WTC11 (cell line): Measurements from ENCODE around the gene PNCK. TPM values are rescaled to one million over a fixed set of nuclear protein-coding genes. Genes with fewer than 3 reads are reported as not detected.

ENCODE experiments used
- ATAC-seq: fragments of 200-7000 bp; cut with Tn5 transposase; 2 replicates; pipeline ENCODE4 v1.10.0; 2021; ENCODE audit warnings: mild to moderate bottlenecking, moderate library complexity
- CTCF ChIA-PET: fragments of 300-600 bp; sonication (Branson Sonifier 250); formaldehyde crosslinking; loops from one replicate; lab custom pipeline; 2021; ENCODE audit warnings: antibody characterized with exemption; lab: Charles Lee
- POLR2A ChIA-PET: fragments of 350-600 bp; sonication (Branson Sonifier 250); formaldehyde crosslinking; loops from one replicate; lab custom pipeline; 2021; ENCODE audit warnings: antibody characterized with exemption; lab: Charles Lee
- DNase-seq: peaks from one replicate; pipeline ENCODE4 v3.0.0; 2021; ENCODE audit warnings: low spot score
- H3K27ac Mint-ChIP-seq: 2 replicates; pipeline ENCODE4 v1.8.0; 2021; ENCODE audit warnings: mixed read lengths
- H3K27me3 Mint-ChIP-seq: 2 replicates; pipeline ENCODE4 v1.8.0; 2021; ENCODE audit warnings: low read depth, mild to moderate bottlenecking, moderate library complexity, mixed read lengths
- H3K36me3 Mint-ChIP-seq: 2 replicates; pipeline ENCODE4 v1.8.0; 2021; ENCODE audit warnings: mixed read lengths
- H3K4me1 Mint-ChIP-seq: 2 replicates; pipeline ENCODE4 v1.8.0; 2022; ENCODE audit warnings: mixed read lengths
- H3K4me3 Mint-ChIP-seq: 2 replicates; pipeline ENCODE4 v1.8.0; 2021; ENCODE audit warnings: mild to moderate bottlenecking, moderate library complexity, mixed read lengths
- H3K9me3 Mint-ChIP-seq: 2 replicates; pipeline ENCODE4 v1.8.0; 2021; ENCODE audit warnings: mixed read lengths
- CBFB ChIP-seq: sonication (generic); formaldehyde crosslinking; IDR thresholded peaks from 2 replicates; pipeline ENCODE4 v1.8.1; 2022; ENCODE audit warnings: mild to moderate bottlenecking, low read depth, missing genetic modification reagents
- FOXP1 ChIP-seq: sonication (generic); formaldehyde crosslinking; IDR thresholded peaks from 2 replicates; pipeline ENCODE4 v1.8.0; 2022; ENCODE audit warnings: missing genetic modification reagents, mild to moderate bottlenecking, moderate library complexity, borderline replicate concordance
- GTF2I ChIP-seq: fragments of 250-450 bp; sonication (Bioruptor Pico); conservative IDR thresholded peaks from 2 replicates; pipeline ENCODE4 v1.4.0; 2021; ENCODE audit warnings: mild to moderate bottlenecking
- JUN ChIP-seq: sonication (generic); formaldehyde crosslinking; IDR thresholded peaks from 2 replicates; pipeline ENCODE4 v1.8.0; 2023; ENCODE audit warnings: mild to moderate bottlenecking, missing genetic modification reagents
- NFYB ChIP-seq: sonication (generic); formaldehyde crosslinking; conservative IDR thresholded peaks from 2 replicates; pipeline ENCODE4 v1.8.0; 2022; ENCODE audit warnings: low read depth, missing genetic modification reagents
- SP1 ChIP-seq: sonication (generic); formaldehyde crosslinking; conservative IDR thresholded peaks from 2 replicates; pipeline ENCODE4 v1.8.1; 2022; ENCODE audit warnings: missing genetic modification reagents
- ZBTB21 ChIP-seq: sonication (generic); formaldehyde crosslinking; IDR thresholded peaks from 2 replicates; pipeline ENCODE4 v1.8.1; 2023; ENCODE audit warnings: mild to moderate bottlenecking, missing genetic modification reagents, borderline replicate concordance
- ZNF396 ChIP-seq: fragments of 250-450 bp; sonication (Bioruptor Pico); IDR thresholded peaks from 2 replicates; pipeline ENCODE4 v1.8.0; 2021; ENCODE audit warnings: mild to moderate bottlenecking, moderate library complexity, borderline replicate concordance
- total RNA-seq: library from RNA; stranded (reverse); gene quantifications from 3 replicates; pipeline ENCODE4 v1.2.3, GENCODE V29; 2021
- TF ChIP-seq, protein P1 (sequence below): sonication (generic); formaldehyde crosslinking; IDR thresholded peaks from 2 replicates; pipeline ENCODE4 v1.8.0; 2022; ENCODE audit warnings: mild to moderate bottlenecking, missing genetic modification reagents
- TF ChIP-seq, protein P2 (sequence below): sonication (generic); formaldehyde crosslinking; IDR thresholded peaks from 2 replicates; pipeline ENCODE4 v1.8.0; 2022; ENCODE audit warnings: missing genetic modification reagents
- TF ChIP-seq, protein P3 (sequence below): sonication (generic); formaldehyde crosslinking; IDR thresholded peaks from 2 replicates; pipeline ENCODE4 v1.8.0; 2022; ENCODE audit warnings: mild to moderate bottlenecking, missing genetic modification reagents
- TF ChIP-seq, protein P4 (sequence below): sonication (generic); formaldehyde crosslinking; IDR thresholded peaks from 2 replicates; pipeline ENCODE4 v1.8.1; 2023; ENCODE audit warnings: mild to moderate bottlenecking, missing genetic modification reagents, moderate library complexity
- TF ChIP-seq, protein P5 (sequence below): fragments of 250-450 bp; sonication (Bioruptor Pico); IDR thresholded peaks from 2 replicates; pipeline ENCODE4 v1.9.0; 2021; ENCODE audit warnings: mild to moderate bottlenecking, borderline replicate concordance
- TF ChIP-seq, protein P6 (sequence below): fragments of 250-450 bp; sonication (Bioruptor Pico); IDR thresholded peaks from 2 replicates; pipeline ENCODE4 v1.8.0; 2021; ENCODE audit warnings: mild to moderate bottlenecking
- TF ChIP-seq, protein P7 (sequence below): sonication (generic); formaldehyde crosslinking; IDR thresholded peaks from 2 replicates; pipeline ENCODE4 v1.8.0; 2023; ENCODE audit warnings: missing genetic modification reagents
- TF ChIP-seq, protein P8 (sequence below): sonication (generic); formaldehyde crosslinking; IDR thresholded peaks from 2 replicates; pipeline ENCODE4 v1.8.0; 2022; ENCODE audit warnings: mild to moderate bottlenecking, missing genetic modification reagents
- TF ChIP-seq, protein P9 (sequence below): sonication (generic); formaldehyde crosslinking; IDR thresholded peaks from 2 replicates; pipeline ENCODE4 v1.8.0; 2022; ENCODE audit warnings: mild to moderate bottlenecking, missing genetic modification reagents

Gene PNCK
- total RNA-seq, 1 experiment from 2014 or later: 8.6 TPM

DNA sequence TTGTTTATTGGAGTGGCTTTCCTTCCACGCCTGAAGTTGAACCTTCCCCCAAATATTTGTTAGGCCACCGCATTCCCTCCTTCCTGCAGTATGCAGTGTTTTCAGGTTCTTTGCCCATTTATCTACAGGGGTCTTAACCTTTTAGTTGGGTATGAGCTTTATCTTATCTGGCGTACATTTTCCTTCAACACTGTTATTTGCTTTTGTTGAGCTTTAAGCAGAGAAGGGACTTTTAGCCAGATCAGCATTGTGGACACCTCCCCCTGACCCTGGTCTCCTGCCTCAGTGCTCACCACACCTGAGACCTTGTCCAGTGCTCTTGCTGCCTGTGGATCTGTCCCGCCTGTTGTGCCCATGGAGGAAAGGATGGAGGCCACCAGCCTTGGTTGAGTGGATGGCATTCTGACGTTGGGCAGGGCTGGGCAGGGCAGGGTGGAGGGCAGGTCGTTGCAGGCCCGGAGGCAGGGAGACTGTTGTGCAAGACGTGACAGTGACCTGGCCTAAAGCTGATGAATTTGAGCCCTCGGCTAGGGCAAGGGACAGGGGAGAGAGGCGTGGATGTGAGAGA lies 27.6 kb downstream of the PNCK start (continued):
- TF ChIP-seq, protein P1, sequence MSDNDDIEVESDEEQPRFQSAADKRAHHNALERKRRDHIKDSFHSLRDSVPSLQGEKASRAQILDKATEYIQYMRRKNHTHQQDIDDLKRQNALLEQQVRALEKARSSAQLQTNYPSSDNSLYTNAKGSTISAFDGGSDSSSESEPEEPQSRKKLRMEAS (CRISPR knock-in tag): no peak
- no peak for TF ChIP-seq CBFB (CRISPR knock-in tag)
- no peak for TF ChIP-seq ZBTB21 (CRISPR knock-in tag)
- TF ChIP-seq, protein P2, sequence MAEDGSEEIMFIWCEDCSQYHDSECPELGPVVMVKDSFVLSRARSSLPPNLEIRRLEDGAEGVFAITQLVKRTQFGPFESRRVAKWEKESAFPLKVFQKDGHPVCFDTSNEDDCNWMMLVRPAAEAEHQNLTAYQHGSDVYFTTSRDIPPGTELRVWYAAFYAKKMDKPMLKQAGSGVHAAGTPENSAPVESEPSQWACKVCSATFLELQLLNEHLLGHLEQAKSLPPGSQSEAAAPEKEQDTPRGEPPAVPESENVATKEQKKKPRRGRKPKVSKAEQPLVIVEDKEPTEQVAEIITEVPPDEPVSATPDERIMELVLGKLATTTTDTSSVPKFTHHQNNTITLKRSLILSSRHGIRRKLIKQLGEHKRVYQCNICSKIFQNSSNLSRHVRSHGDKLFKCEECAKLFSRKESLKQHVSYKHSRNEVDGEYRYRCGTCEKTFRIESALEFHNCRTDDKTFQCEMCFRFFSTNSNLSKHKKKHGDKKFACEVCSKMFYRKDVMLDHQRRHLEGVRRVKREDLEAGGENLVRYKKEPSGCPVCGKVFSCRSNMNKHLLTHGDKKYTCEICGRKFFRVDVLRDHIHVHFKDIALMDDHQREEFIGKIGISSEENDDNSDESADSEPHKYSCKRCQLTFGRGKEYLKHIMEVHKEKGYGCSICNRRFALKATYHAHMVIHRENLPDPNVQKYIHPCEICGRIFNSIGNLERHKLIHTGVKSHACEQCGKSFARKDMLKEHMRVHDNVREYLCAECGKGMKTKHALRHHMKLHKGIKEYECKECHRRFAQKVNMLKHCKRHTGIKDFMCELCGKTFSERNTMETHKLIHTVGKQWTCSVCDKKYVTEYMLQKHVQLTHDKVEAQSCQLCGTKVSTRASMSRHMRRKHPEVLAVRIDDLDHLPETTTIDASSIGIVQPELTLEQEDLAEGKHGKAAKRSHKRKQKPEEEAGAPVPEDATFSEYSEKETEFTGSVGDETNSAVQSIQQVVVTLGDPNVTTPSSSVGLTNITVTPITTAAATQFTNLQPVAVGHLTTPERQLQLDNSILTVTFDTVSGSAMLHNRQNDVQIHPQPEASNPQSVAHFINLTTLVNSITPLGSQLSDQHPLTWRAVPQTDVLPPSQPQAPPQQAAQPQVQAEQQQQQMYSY (CRISPR knock-in tag): no peak
- TF ChIP-seq, protein P3, sequence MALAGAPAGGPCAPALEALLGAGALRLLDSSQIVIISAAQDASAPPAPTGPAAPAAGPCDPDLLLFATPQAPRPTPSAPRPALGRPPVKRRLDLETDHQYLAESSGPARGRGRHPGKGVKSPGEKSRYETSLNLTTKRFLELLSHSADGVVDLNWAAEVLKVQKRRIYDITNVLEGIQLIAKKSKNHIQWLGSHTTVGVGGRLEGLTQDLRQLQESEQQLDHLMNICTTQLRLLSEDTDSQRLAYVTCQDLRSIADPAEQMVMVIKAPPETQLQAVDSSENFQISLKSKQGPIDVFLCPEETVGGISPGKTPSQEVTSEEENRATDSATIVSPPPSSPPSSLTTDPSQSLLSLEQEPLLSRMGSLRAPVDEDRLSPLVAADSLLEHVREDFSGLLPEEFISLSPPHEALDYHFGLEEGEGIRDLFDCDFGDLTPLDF: no peak
- TF ChIP-seq, protein P4, sequence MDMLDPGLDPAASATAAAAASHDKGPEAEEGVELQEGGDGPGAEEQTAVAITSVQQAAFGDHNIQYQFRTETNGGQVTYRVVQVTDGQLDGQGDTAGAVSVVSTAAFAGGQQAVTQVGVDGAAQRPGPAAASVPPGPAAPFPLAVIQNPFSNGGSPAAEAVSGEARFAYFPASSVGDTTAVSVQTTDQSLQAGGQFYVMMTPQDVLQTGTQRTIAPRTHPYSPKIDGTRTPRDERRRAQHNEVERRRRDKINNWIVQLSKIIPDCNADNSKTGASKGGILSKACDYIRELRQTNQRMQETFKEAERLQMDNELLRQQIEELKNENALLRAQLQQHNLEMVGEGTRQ (CRISPR knock-in tag): no peak
- TF ChIP-seq, protein P5, sequence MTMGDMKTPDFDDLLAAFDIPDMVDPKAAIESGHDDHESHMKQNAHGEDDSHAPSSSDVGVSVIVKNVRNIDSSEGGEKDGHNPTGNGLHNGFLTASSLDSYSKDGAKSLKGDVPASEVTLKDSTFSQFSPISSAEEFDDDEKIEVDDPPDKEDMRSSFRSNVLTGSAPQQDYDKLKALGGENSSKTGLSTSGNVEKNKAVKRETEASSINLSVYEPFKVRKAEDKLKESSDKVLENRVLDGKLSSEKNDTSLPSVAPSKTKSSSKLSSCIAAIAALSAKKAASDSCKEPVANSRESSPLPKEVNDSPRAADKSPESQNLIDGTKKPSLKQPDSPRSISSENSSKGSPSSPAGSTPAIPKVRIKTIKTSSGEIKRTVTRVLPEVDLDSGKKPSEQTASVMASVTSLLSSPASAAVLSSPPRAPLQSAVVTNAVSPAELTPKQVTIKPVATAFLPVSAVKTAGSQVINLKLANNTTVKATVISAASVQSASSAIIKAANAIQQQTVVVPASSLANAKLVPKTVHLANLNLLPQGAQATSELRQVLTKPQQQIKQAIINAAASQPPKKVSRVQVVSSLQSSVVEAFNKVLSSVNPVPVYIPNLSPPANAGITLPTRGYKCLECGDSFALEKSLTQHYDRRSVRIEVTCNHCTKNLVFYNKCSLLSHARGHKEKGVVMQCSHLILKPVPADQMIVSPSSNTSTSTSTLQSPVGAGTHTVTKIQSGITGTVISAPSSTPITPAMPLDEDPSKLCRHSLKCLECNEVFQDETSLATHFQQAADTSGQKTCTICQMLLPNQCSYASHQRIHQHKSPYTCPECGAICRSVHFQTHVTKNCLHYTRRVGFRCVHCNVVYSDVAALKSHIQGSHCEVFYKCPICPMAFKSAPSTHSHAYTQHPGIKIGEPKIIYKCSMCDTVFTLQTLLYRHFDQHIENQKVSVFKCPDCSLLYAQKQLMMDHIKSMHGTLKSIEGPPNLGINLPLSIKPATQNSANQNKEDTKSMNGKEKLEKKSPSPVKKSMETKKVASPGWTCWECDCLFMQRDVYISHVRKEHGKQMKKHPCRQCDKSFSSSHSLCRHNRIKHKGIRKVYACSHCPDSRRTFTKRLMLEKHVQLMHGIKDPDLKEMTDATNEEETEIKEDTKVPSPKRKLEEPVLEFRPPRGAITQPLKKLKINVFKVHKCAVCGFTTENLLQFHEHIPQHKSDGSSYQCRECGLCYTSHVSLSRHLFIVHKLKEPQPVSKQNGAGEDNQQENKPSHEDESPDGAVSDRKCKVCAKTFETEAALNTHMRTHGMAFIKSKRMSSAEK: no peak
- TF ChIP-seq, all 79 proteins: peak for 0

DNA sequence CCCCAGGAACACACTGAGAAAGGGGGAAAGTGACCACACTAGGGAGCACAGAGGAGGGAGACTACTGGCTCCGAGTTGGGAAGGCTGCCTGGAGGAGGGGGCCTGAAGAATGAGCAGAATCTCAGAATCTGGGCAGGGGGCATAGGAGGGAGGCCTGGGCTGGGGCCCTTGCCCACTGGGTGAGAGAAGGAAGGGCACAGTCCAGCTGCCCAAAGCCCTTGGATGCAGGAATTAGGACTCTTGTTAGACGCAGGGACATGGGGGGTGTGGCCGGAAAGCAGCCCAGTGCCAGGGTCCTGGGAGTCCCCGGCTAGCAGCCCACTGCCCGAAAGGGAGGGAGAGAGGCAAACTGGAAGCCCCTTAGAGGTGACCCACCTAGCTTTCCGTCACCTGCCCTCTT lies 28.5 kb downstream of the PNCK start:
- no peaks in the 10 kb centered on the region for H3K9me3 Mint-ChIP-seq
- DNase-seq (no peak), ATAC-seq (no peak)
- H3K27ac Mint-ChIP-seq: no peak overlapping the region
- H3K4me3 Mint-ChIP-seq: no peak overlapping the region
- peaks cover 10% of the 10 kb centered on the region for H3K4me1 Mint-ChIP-seq
- ChIA-PET CTCF (interaction anchor here (0.8 to 10.6 kb wide), 31 partner anchors 8 to 612 kb away, joined by 3 to 153 read pairs (median 6); no protein-coding TSS in a partner anchor), POLR2A (no interaction called here)
- peaks cover 82% of the 10 kb centered on the region for H3K27me3 Mint-ChIP-seq
- no peaks in the 10 kb centered on the region for H3K36me3 Mint-ChIP-seq
- TF ChIP-seq SP1 (CRISPR knock-in tag) (no peak), FOXP1 (no peak), GTF2I (CRISPR knock-in tag) (no peak), ZNF396 (no peak), NFYB (no peak), JUN (CRISPR knock-in tag) (no peak)
- TF ChIP-seq, protein P6, sequence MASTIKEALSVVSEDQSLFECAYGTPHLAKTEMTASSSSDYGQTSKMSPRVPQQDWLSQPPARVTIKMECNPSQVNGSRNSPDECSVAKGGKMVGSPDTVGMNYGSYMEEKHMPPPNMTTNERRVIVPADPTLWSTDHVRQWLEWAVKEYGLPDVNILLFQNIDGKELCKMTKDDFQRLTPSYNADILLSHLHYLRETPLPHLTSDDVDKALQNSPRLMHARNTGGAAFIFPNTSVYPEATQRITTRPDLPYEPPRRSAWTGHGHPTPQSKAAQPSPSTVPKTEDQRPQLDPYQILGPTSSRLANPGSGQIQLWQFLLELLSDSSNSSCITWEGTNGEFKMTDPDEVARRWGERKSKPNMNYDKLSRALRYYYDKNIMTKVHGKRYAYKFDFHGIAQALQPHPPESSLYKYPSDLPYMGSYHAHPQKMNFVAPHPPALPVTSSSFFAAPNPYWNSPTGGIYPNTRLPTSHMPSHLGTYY: no peak
- TF ChIP-seq, protein P3: no peak
- TF ChIP-seq, protein P7, sequence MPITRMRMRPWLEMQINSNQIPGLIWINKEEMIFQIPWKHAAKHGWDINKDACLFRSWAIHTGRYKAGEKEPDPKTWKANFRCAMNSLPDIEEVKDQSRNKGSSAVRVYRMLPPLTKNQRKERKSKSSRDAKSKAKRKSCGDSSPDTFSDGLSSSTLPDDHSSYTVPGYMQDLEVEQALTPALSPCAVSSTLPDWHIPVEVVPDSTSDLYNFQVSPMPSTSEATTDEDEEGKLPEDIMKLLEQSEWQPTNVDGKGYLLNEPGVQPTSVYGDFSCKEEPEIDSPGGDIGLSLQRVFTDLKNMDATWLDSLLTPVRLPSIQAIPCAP (CRISPR knock-in tag): no peak
- TF ChIP-seq, protein P8, sequence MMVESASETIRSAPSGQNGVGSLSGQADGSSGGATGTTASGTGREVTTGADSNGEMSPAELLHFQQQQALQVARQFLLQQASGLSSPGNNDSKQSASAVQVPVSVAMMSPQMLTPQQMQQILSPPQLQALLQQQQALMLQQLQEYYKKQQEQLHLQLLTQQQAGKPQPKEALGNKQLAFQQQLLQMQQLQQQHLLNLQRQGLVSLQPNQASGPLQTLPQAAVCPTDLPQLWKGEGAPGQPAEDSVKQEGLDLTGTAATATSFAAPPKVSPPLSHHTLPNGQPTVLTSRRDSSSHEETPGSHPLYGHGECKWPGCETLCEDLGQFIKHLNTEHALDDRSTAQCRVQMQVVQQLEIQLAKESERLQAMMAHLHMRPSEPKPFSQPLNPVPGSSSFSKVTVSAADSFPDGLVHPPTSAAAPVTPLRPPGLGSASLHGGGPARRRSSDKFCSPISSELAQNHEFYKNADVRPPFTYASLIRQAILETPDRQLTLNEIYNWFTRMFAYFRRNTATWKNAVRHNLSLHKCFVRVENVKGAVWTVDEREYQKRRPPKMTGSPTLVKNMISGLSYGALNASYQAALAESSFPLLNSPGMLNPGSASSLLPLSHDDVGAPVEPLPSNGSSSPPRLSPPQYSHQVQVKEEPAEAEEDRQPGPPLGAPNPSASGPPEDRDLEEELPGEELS (CRISPR knock-in tag): no peak
- TF ChIP-seq, protein P9, sequence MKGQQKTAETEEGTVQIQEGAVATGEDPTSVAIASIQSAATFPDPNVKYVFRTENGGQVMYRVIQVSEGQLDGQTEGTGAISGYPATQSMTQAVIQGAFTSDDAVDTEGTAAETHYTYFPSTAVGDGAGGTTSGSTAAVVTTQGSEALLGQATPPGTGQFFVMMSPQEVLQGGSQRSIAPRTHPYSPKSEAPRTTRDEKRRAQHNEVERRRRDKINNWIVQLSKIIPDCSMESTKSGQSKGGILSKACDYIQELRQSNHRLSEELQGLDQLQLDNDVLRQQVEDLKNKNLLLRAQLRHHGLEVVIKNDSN (CRISPR knock-in tag): no peak
